OCI-LY1 (cell line): ENCODE data around the gene BEND3.

Experiments used
- CTCF ChIP-seq: fragments of 200-600 bp; sonication (generic), shearing (Covaris generic); IDR thresholded peaks from 2 replicates; pipeline ENCODE4 v1.5.1; 2017; ENCODE audit warnings: mild to moderate bottlenecking, antibody characterized with exemption, low read length, moderate library complexity, mixed read lengths
- EZH2 ChIP-seq: fragments of 200-600 bp; sonication (generic), shearing (Covaris generic); IDR thresholded peaks from 2 replicates; pipeline ENCODE4 v1.8.0; 2017; ENCODE audit warnings: borderline replicate concordance, mixed run types, mild to moderate bottlenecking, antibody characterized with exemption, low read length, moderate library complexity, mixed read lengths

DNA sequence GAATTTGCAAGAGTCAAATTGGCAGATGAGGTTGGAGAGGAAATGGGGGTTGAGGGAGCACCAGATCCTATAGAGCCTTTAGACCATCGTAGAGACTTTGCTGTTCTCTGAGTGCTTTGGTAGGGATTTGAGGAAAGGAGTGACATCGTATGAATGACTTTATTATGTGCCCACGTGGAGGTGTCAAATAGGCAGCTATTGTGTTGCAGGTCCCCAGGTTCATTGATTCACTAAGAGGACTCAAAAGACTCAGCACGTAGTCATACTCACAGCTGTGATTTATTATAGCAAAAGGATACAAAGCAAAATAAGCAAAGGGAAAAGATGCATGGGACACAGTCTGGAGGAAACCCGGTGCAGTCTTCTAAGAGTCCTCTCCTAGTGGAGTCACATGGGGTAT lies 85.2 kb downstream of the BEND3 start:
- TF ChIP-seq CTCF (no peak), EZH2 (no peak)
